GM06990 (cell line): Measurements from ENCODE around the gene GBX1.

Source experiments
- DNase-seq: peaks from one replicate; pipeline ENCODE4 v3.0.0-alpha.2; 2011; ENCODE audit not compliant: insufficient read length; ENCODE audit errors: extremely low read depth
- H3K27me3 ChIP-seq: replicated peaks from 2 replicates; pipeline ENCODE4 v1.6.0; 2011; ENCODE audit warnings: low read length; ENCODE audit not compliant: control insufficient read depth, insufficient read depth
- H3K36me3 ChIP-seq: 2 replicates; pipeline ENCODE4 v1.5.1; 2011; ENCODE audit warnings: low read length; ENCODE audit not compliant: control insufficient read depth, insufficient read depth
- H3K4me3 ChIP-seq: replicated peaks from 2 replicates; pipeline ENCODE4 v1.5.1; 2011; ENCODE audit warnings: low read depth, mild to moderate bottlenecking, control low read depth, low read length
- TF ChIP-seq, protein P1 (sequence below): IDR thresholded peaks from 2 replicates; pipeline ENCODE4 v1.5.1; 2011; ENCODE audit warnings: low read length, control low read depth, mild to moderate bottlenecking, inconsistent platforms; ENCODE audit not compliant: insufficient read depth, poor library complexity, severe bottlenecking

GBX1 gene

DNA sequence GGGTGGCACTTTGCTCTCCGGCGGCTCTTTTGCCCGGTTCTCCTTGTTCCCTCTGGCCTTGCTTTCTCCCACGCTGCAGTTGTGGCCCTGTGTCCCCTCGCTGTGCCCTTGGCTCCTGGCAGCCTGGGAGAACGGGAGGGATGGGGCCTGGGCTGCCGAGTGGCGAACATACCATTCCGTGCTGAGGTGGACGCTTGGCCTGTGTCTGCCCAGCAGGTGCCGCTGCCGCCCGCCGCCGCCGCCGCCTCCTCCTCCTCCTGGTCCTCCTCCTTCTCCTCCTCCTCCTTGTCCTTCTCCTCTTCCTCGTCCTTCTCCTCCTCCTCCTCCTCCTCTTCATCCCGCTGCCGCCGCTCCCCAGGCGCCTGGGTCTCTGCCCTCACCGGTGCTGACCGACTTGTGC, 45.2 kb downstream of the GBX1 start:
- Histone ChIP-seq H3K36me3 (peaks cover 14% of the 10 kb centered on the region), H3K4me3 (no peak overlapping the region), H3K27me3 (no peaks in the 10 kb centered on the region)
- no peak for DNase-seq
- TF ChIP-seq, protein P1, sequence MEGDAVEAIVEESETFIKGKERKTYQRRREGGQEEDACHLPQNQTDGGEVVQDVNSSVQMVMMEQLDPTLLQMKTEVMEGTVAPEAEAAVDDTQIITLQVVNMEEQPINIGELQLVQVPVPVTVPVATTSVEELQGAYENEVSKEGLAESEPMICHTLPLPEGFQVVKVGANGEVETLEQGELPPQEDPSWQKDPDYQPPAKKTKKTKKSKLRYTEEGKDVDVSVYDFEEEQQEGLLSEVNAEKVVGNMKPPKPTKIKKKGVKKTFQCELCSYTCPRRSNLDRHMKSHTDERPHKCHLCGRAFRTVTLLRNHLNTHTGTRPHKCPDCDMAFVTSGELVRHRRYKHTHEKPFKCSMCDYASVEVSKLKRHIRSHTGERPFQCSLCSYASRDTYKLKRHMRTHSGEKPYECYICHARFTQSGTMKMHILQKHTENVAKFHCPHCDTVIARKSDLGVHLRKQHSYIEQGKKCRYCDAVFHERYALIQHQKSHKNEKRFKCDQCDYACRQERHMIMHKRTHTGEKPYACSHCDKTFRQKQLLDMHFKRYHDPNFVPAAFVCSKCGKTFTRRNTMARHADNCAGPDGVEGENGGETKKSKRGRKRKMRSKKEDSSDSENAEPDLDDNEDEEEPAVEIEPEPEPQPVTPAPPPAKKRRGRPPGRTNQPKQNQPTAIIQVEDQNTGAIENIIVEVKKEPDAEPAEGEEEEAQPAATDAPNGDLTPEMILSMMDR, result no peak

DNA sequence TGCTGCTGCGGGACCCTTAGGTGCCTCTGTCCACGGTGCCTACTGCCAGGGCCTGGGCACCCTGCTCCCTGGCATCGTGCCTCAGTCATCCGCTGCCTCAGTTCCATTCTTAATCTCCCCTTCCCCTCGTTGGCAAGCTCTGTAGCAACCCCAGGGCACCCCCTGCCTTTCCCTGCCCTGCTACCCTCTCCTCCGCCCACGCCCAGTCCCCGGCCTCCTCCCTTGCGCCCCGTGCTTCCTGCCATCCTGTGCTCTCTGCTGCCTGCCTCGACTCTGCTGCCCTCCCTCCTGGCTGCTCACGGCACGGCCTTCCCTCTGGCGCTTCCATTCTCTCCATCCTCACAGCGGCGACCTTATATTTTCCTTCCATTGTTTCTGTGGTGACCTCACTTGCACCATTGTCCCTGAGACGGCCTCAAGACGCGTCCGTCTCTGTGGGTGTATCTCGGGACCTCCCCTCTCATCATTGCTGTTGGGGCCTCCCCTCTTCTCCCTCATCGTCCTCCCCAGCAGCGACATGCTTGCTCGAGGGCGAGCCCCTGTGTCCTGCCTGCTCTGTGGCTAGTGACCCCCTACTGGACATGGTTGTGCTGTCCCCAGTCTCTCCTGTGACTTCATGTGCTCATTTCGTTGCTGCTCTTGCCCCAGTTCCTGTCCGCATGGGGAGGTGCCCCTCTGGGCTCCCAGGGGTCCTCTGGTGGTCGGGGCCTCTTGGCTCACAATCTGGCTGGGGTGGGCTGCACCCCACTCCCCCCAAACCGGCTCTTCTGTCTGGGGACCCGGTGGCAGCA, 45.9 kb downstream of the GBX1 start:
- TF ChIP-seq, protein P1, result no peak
- H3K36me3 ChIP-seq, result peaks cover 14% of the 10 kb centered on the region
- no peak overlapping the region for H3K4me3 ChIP-seq
- H3K27me3 ChIP-seq, result no peaks in the 10 kb centered on the region
- DNase-seq, result no peak

- no peak for DNase-seq
- Histone ChIP-seq H3K27me3 (no peaks in the 10 kb centered on the region), H3K4me3 (no peak overlapping the region), H3K36me3 (peaks cover 14% of the 10 kb centered on the region)
- TF ChIP-seq, protein P1, result no peak
Measured at GRCh38 chr7:151120896-151121295, 46.6 kb downstream of the GBX1 start.

- TF ChIP-seq, protein P1, result no peak
- DNase-seq, result no peak
- Histone ChIP-seq H3K36me3 (peaks cover 12% of the 10 kb centered on the region), H3K4me3 (no peak overlapping the region), H3K27me3 (no peaks in the 10 kb centered on the region)
Measured at GRCh38 chr7:151119902-151120301, 47.6 kb downstream of the GBX1 start.

DNA sequence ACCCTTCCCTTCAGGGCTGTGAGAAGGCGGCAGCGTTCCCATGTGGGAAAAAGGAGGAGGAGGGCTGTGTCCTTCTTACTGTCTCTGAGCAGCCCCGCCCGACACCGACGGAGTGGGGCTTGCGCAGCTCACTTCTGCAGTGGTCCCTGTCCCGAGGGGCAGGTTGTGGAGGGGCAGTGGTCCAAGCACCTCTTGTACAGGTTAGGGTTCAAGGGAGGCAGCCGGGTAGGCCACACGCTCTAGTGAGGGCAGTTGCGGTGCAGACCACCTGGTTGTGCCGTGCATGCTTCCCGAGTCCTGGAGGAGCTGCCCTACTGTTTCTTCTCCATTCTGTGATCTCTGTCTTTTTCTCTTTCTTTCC, 48.5 kb downstream of the GBX1 start:
- Histone ChIP-seq H3K4me3 (no peak overlapping the region), H3K36me3 (peaks cover 10% of the 10 kb centered on the region), H3K27me3 (no peaks in the 10 kb centered on the region)
- DNase-seq, result no peak
- TF ChIP-seq, protein P1, result no peak
